GM12878 (cell line): ENCODE results near the gene CGAS.

Experiments
- CTCF ChIP-seq, 3 experiments: IDR thresholded peaks in 2 of 3; conservative IDR thresholded peaks in 1 of 3; 2 replicates each; pipeline ENCODE4 v1.5.1; 2011; ENCODE audit warnings: low read depth in 3 of 3, low read length in 3 of 3, mild to moderate bottlenecking in 3 of 3, control low read depth in 2 of 3, moderate library complexity in 2 of 3, inconsistent platforms in 1 of 3, mixed read lengths in 1 of 3; ENCODE audit not compliant: control insufficient read depth in 2 of 3, insufficient read depth in 1 of 3; ENCODE audit errors: extremely low read depth in 1 of 3
- POLR2AphosphoS5 ChIP-seq: IDR thresholded peaks from 2 replicates; pipeline ENCODE4 v1.6.1; 2011; ENCODE audit warnings: mild to moderate bottlenecking, low read length, inconsistent platforms

DNA sequence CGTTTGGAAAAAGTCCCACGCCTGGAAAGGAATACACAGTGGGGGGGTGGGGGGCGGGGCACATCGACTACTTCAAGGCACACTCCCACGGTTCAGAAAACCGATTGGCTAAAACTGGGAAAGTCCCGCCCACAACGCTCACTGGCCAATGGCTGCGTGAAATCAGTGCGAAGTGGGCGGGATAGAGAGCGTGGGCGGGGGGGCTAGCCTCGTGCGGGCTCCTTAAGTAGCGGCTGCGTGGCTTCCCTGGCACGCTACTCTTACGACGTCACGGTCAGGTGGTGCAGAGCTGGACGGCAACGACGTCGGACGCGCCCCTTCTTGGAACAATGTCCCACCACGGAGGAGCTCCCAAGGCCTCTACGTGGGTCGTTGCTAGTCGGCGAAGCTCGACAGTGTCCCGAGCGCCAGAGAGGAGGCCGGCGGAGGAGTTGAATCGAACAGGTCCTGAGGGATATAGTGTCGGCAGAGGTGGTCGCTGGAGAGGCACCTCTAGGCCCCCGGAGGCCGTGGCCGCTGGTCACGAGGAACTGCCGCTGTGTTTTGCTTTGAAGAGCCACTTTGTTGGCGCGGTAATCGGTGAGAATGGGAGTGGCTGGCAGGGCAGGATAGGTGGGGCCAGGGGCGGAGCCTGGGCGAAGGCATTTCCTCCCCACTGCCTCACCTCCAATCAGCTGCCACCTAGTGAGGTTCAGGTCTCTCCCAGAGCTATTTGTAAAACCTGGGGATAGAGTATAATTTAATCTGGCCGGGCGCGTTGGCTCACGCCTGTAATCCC, 57.3 kb downstream of the CGAS start, which contains the start of gene DDX43:
- no peak for TF ChIP-seq CTCF (IDR thresholded peaks at IDR 0.05 in 2 of 3, conservative IDR thresholded peaks at IDR 0.05 in 1 of 3; ENCODE audit: control insufficient read depth in 2 of 3, extremely low read depth in 1 of 3, insufficient read depth in 1 of 3, low read depth in 3 of 3, low read length in 3 of 3)
- TF ChIP-seq POLR2AphosphoS5: no peak
